ENCODE results near the gene RARG.

The RARG gene

GRCh38 chr12:53190108-53190729 is 41.8 kb downstream of the RARG start:
- TF ChIP-seq CTCF (IDR thresholded peaks at IDR 0.05; ENCODE audit: low read depth, low read length, missing control alignments), result peak; percentile 92
- H3K4me3 ChIP-seq (ENCODE audit: low read depth, low read length), result no peak overlapping the region
- in situ Hi-C loops (cut with HindIII; ENCODE audit: low sequenced_read_pairs), result loop anchor here (10.0 kb wide), 1 partner anchor 115 kb away; the partner anchor contains the start of gene SPRYD3
- peak; percentile 18 for DNase-seq (ENCODE audit: low read depth)

GRCh38 chr12:53187145-53187899 is 44.7 kb downstream of the RARG start:
- no peak overlapping the region for H3K4me3 ChIP-seq (ENCODE audit: low read depth, low read length)
- no peak for TF ChIP-seq CTCF (IDR thresholded peaks at IDR 0.05; ENCODE audit: low read depth, low read length, missing control alignments)
- in situ Hi-C loops (cut with HindIII; ENCODE audit: low sequenced_read_pairs), result no loop called here
- no peak for DNase-seq (ENCODE audit: low read depth)

- no peak for DNase-seq (ENCODE audit: low read depth)
- H3K4me3 ChIP-seq (ENCODE audit: low read depth, low read length), result no peak overlapping the region
- no peak for TF ChIP-seq CTCF (IDR thresholded peaks at IDR 0.05; ENCODE audit: low read depth, low read length, missing control alignments)
- in situ Hi-C loops (cut with HindIII; ENCODE audit: low sequenced_read_pairs), result no loop called here
These were observed 45.3 kb downstream of the RARG start for GRCh38 chr12:53186745-53187144.

GRCh38 chr12:53185582-53186153 is 46.3 kb downstream of the RARG start:
- in situ Hi-C loops (cut with HindIII; ENCODE audit: low sequenced_read_pairs), result no loop called here
- DNase-seq (ENCODE audit: low read depth), result no peak
- TF ChIP-seq CTCF (IDR thresholded peaks at IDR 0.05; ENCODE audit: low read depth, low read length, missing control alignments), result no peak
- H3K4me3 ChIP-seq (ENCODE audit: low read depth, low read length), result no peak overlapping the region

DNA sequence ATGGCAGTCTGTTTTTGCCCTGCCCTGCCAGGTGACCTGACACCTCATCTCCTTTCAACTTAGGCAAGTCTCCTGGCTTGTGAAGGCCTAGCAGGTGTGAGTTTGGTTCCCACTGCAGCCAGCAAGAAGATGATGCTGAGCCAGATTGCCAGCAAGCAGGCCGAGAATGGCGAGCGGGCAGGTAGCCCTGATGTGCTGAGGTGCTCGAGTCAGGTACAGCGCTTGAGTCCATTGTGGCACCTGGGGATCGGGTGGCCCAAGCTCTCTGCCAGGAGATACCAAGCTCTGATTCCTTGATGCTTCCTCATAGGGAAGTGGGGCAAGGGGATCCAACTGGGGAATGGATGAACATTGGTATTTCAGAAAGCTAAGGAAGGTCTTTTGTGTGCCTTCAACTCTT is 47.2 kb downstream of the RARG start:
- no peak for TF ChIP-seq CTCF (IDR thresholded peaks at IDR 0.05; ENCODE audit: low read depth, low read length, missing control alignments)
- H3K4me3 ChIP-seq (ENCODE audit: low read depth, low read length), result no peak overlapping the region
- no peak for DNase-seq (ENCODE audit: low read depth)
- in situ Hi-C loops (cut with HindIII; ENCODE audit: low sequenced_read_pairs), result no loop called here

DNA sequence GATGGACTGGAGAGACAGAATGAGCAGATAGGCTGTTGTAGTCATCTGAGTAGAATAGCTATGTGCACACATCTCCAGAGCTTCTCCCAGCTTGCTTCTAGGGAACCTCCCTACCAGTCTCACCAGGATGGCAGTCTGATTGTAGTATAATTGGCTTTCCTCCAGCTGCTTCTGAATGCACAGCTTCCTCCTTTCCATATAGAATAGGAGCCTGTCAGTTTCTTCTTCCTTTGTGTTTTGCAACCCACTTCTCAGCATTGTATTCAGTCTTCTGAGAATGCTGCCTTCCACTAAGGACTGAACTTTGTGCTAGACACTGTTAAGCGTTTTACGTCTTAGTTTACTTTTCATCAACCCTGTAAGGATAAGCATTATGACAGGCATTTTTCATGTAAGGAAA is 49.1 kb downstream of the RARG start:
- H3K4me3 ChIP-seq (ENCODE audit: low read depth, low read length), result no peak overlapping the region
- in situ Hi-C loops (cut with HindIII; ENCODE audit: low sequenced_read_pairs), result no loop called here
- DNase-seq (ENCODE audit: low read depth), result no peak

More for the DNA sequence above, 49.1 kb downstream of the RARG start:
- TF ChIP-seq CTCF (IDR thresholded peaks at IDR 0.05; ENCODE audit: low read depth, low read length, missing control alignments), result no peak

Measured in astrocyte of the cerebellum (primary cell).